HG03378 (cell line): ENCODE results near the gene ARAP3.
"Not testable (repeated sequence)": the region's sequence is repeated elsewhere in the genome, so short reads cannot be mapped to it uniquely, and the experiment has no call there.

ENCODE experiments used
- ATAC-seq: cut with Tn5 transposase; IDR thresholded peaks from one replicate; pipeline ENCODE4 v1.9.1; 2021; ENCODE audit warnings: mild to moderate bottlenecking, moderate library complexity; ENCODE audit not compliant: unreplicated experiment

Gene ARAP3

GRCh38 chr5:141681695-141682641 lies at the start of gene ARAP3:
TSS of gene ARAP3 (minus strand) at chr5:141682230. CDS start at chr5:141680486, 1,744 bp downstream.
- ATAC-seq = no peak

GRCh38 chr5:141729387-141730006 lies 47.5 kb upstream of the ARAP3 start:
- no peak for ATAC-seq

- ATAC-seq = no peak
Measured at GRCh38 chr5:141725891-141726290, 43.9 kb upstream of the ARAP3 start.

GRCh38 chr5:141725174-141725573 lies 43.1 kb upstream of the ARAP3 start:
- ATAC-seq = not testable (repeated sequence)

GRCh38 chr5:141722266-141722665 lies 40.2 kb upstream of the ARAP3 start:
- no peak for ATAC-seq

- ATAC-seq = no peak
Measured at GRCh38 chr5:141717043-141717442, 35.0 kb upstream of the ARAP3 start.

- ATAC-seq = no peak
Measured at GRCh38 chr5:141716468-141716867, 34.4 kb upstream of the ARAP3 start.

- no peak for ATAC-seq
Measured at GRCh38 chr5:141716009-141716408, 34.0 kb upstream of the ARAP3 start.

- no peak for ATAC-seq
Measured at GRCh38 chr5:141715346-141715905, 33.4 kb upstream of the ARAP3 start.

- no peak for ATAC-seq
Measured at GRCh38 chr5:141714542-141715310, 32.7 kb upstream of the ARAP3 start.

- ATAC-seq = no peak
Measured at GRCh38 chr5:141713616-141714309, 31.7 kb upstream of the ARAP3 start.

GRCh38 chr5:141711687-141712086 lies 29.7 kb upstream of the ARAP3 start:
- no peak for ATAC-seq

- ATAC-seq = no peak
Measured at GRCh38 chr5:141709699-141710267, 27.8 kb upstream of the ARAP3 start.

- no peak for ATAC-seq
Measured at GRCh38 chr5:141708016-141708415, 26.0 kb upstream of the ARAP3 start.

- no peak for ATAC-seq
Measured at GRCh38 chr5:141707510-141707909, 25.5 kb upstream of the ARAP3 start.

GRCh38 chr5:141706121-141706520 lies 24.1 kb upstream of the ARAP3 start:
- ATAC-seq = no peak

- ATAC-seq = no peak
Measured at GRCh38 chr5:141705469-141705868, 23.4 kb upstream of the ARAP3 start.

GRCh38 chr5:141704782-141705297 lies 22.8 kb upstream of the ARAP3 start:
- no peak for ATAC-seq

- ATAC-seq = no peak
Measured at GRCh38 chr5:141703133-141703561, 21.1 kb upstream of the ARAP3 start.
